Subcutaneous abdominal adipose tissue (tissue), 5 donors: ENCODE results near the gene ZDHHC21.

Experiments used
- H3K27ac ChIP-seq: one replicate; pipeline ENCODE4 v1.7.0; 2013; ENCODE audit warnings: low read depth, mild to moderate bottlenecking, inconsistent platforms, low read length, moderate library complexity
- H3K27me3 ChIP-seq, 5 donors: one replicate each; pipeline ENCODE4 v1.7.0; 2013; ENCODE audit warnings: low read length in 5 of 5, inconsistent platforms in 1 of 5; ENCODE audit not compliant: control insufficient read depth in 5 of 5, insufficient read depth in 4 of 5
- H3K36me3 ChIP-seq, 5 donors: one replicate each; pipeline ENCODE4 v1.7.0; 2013; ENCODE audit warnings: low read length in 5 of 5; ENCODE audit not compliant: control insufficient read depth in 5 of 5, insufficient read depth in 5 of 5
- H3K4me1 ChIP-seq, 5 donors: one replicate each; pipeline ENCODE4 v1.7.0; 2013; ENCODE audit warnings: low read length in 5 of 5, mild to moderate bottlenecking in 3 of 5, moderate library complexity in 1 of 5; ENCODE audit not compliant: control insufficient read depth in 5 of 5, insufficient read depth in 5 of 5
- H3K4me3 ChIP-seq, 5 donors: one replicate each; pipeline ENCODE4 v1.7.0; 2013; ENCODE audit warnings: low read length in 5 of 5, low read depth in 1 of 5
- H3K9ac ChIP-seq, 5 donors: one replicate each; pipeline ENCODE4 v1.7.0; 2013; ENCODE audit warnings: low read length in 5 of 5, mild to moderate bottlenecking in 4 of 5, moderate library complexity in 3 of 5
- H3K9me3 ChIP-seq, 5 donors: one replicate each; pipeline ENCODE4 v1.7.0; 2013; ENCODE audit warnings: low read length in 5 of 5; ENCODE audit not compliant: control insufficient read depth in 5 of 5
- donor health status: healthy.
- donor health status: healthy.
- donor health status: healthy.
- donor health status: healthy.
- donor health status: healthy.

ZDHHC21 gene

GRCh38 chr9:14661421-14662059 lies 31.7 kb downstream of the ZDHHC21 start:
- H3K9ac ChIP-seq, result no peak overlapping the region

GRCh38 chr9:14660721-14661120 lies 32.5 kb downstream of the ZDHHC21 start:
- H3K4me3 ChIP-seq, result no peak overlapping the region
- H3K27ac ChIP-seq, result no peak overlapping the region
- H3K9ac ChIP-seq, result no peak overlapping the region
- H3K36me3 ChIP-seq, result peaks cover 0 to 23% (median 2%) of the 10 kb centered on the region in 5 donors
- H3K27me3 ChIP-seq, result no peaks in the 10 kb centered on the region
- H3K4me1 ChIP-seq, result no peaks in the 10 kb centered on the region
- no peaks in the 10 kb centered on the region for H3K9me3 ChIP-seq

More at GRCh38 chr9:14661421-14662059, 31.7 kb downstream of the ZDHHC21 start:
- H3K9me3 ChIP-seq, result no peaks in the 10 kb centered on the region
- no peaks in the 10 kb centered on the region for H3K27me3 ChIP-seq
- H3K27ac ChIP-seq, result no peak overlapping the region
- no peaks in the 10 kb centered on the region for H3K4me1 ChIP-seq
- no peak overlapping the region for H3K4me3 ChIP-seq
- peaks cover 0 to 16% (median under 1%) of the 10 kb centered on the region in 5 donors for H3K36me3 ChIP-seq

GRCh38 chr9:14654932-14655331 lies 38.3 kb downstream of the ZDHHC21 start:
- H3K36me3 ChIP-seq, result peaks cover 0 to 28% (median 2%) of the 10 kb centered on the region in 5 donors
- no peak overlapping the region for H3K27ac ChIP-seq
- H3K9me3 ChIP-seq, result peaks cover 3 to 13% (median 10%) of the 10 kb centered on the region in 5 donors
- no peak overlapping the region for H3K4me3 ChIP-seq
- H3K4me1 ChIP-seq, result no peaks in the 10 kb centered on the region
- no peaks in the 10 kb centered on the region for H3K27me3 ChIP-seq
- no peak overlapping the region for H3K9ac ChIP-seq

- Histone ChIP-seq H3K27ac (no peak overlapping the region), H3K9me3 (peaks cover 3 to 13% (median 10%) of the 10 kb centered on the region in 5 donors), H3K27me3 (no peaks in the 10 kb centered on the region), H3K4me3 (no peak overlapping the region), H3K9ac (no peak overlapping the region), H3K4me1 (no peaks in the 10 kb centered on the region), H3K36me3 (peaks cover 0 to 23% (median 0%) of the 10 kb centered on the region in 5 donors)
These were observed 39.7 kb downstream of the ZDHHC21 start for GRCh38 chr9:14653511-14653910.

- Histone ChIP-seq H3K4me3 (no peak overlapping the region), H3K9ac (no peak overlapping the region)
These were observed 40.4 kb downstream of the ZDHHC21 start for GRCh38 chr9:14652729-14653377.

GRCh38 chr9:14650596-14650995 lies 42.6 kb downstream of the ZDHHC21 start:
- H3K4me3 ChIP-seq, result no peak overlapping the region
- no peaks in the 10 kb centered on the region for H3K27me3 ChIP-seq
- H3K4me1 ChIP-seq, result no peaks in the 10 kb centered on the region
- no peak overlapping the region for H3K9ac ChIP-seq
- H3K27ac ChIP-seq, result no peak overlapping the region
- peaks cover 0 to 14% (median 0%) of the 10 kb centered on the region in 5 donors for H3K36me3 ChIP-seq
- peaks cover 3 to 13% (median 10%) of the 10 kb centered on the region in 5 donors for H3K9me3 ChIP-seq

More at GRCh38 chr9:14652729-14653377, 40.4 kb downstream of the ZDHHC21 start:
- Histone ChIP-seq H3K36me3 (peaks cover 0 to 25% (median 0%) of the 10 kb centered on the region in 5 donors), H3K27me3 (no peaks in the 10 kb centered on the region), H3K27ac (no peak overlapping the region), H3K9me3 (peaks cover 3 to 13% (median 10%) of the 10 kb centered on the region in 5 donors), H3K4me1 (no peaks in the 10 kb centered on the region)

- Histone ChIP-seq H3K9ac (no peak overlapping the region), H3K27ac (no peak overlapping the region), H3K4me1 (no peaks in the 10 kb centered on the region), H3K27me3 (no peaks in the 10 kb centered on the region), H3K4me3 (no peak overlapping the region), H3K36me3 (peaks cover 0 to 12% (median 0%) of the 10 kb centered on the region in 5 donors), H3K9me3 (no peaks in the 10 kb centered on the region)
These were observed 47.6 kb downstream of the ZDHHC21 start for GRCh38 chr9:14645648-14646047.

GRCh38 chr9:14640967-14641366 lies 52.3 kb downstream of the ZDHHC21 start:
- Histone ChIP-seq H3K9ac (no peak overlapping the region), H3K4me1 (no peaks in the 10 kb centered on the region), H3K27ac (no peak overlapping the region), H3K9me3 (no peaks in the 10 kb centered on the region), H3K4me3 (no peak overlapping the region), H3K36me3 (peaks cover 0 to 12% (median 0%) of the 10 kb centered on the region in 5 donors), H3K27me3 (no peaks in the 10 kb centered on the region)

- no peak overlapping the region for H3K9ac ChIP-seq
These were observed 52.9 kb downstream of the ZDHHC21 start for GRCh38 chr9:14640294-14640693.

GRCh38 chr9:14633906-14634565 lies 59.2 kb downstream of the ZDHHC21 start:
- Histone ChIP-seq H3K9me3 (no peaks in the 10 kb centered on the region), H3K4me3 (no peak overlapping the region), H3K27me3 (no peaks in the 10 kb centered on the region), H3K4me1 (no peaks in the 10 kb centered on the region), H3K9ac (no peak overlapping the region), H3K27ac (no peak overlapping the region), H3K36me3 (peaks cover 7 to 28% (median 9%) of the 10 kb centered on the region in 5 donors)

More at GRCh38 chr9:14640294-14640693, 52.9 kb downstream of the ZDHHC21 start:
- no peak overlapping the region for H3K27ac ChIP-seq
- H3K4me3 ChIP-seq, result no peak overlapping the region
- no peaks in the 10 kb centered on the region for H3K9me3 ChIP-seq
- peaks cover 0 to 13% (median 0%) of the 10 kb centered on the region in 5 donors for H3K36me3 ChIP-seq
- H3K27me3 ChIP-seq, result no peaks in the 10 kb centered on the region
- no peaks in the 10 kb centered on the region for H3K4me1 ChIP-seq
